GM12873 (cell line): ENCODE data around the gene ANKRD1.

Source experiments
- TF ChIP-seq, protein P1 (sequence below): IDR thresholded peaks from 2 replicates; pipeline ENCODE4 v1.5.1; 2012; ENCODE audit warnings: low read depth, mild to moderate bottlenecking, moderate library complexity, low read length, control low read depth; ENCODE audit not compliant: insufficient read depth; ENCODE audit errors: missing control alignments

The ANKRD1 gene

DNA sequence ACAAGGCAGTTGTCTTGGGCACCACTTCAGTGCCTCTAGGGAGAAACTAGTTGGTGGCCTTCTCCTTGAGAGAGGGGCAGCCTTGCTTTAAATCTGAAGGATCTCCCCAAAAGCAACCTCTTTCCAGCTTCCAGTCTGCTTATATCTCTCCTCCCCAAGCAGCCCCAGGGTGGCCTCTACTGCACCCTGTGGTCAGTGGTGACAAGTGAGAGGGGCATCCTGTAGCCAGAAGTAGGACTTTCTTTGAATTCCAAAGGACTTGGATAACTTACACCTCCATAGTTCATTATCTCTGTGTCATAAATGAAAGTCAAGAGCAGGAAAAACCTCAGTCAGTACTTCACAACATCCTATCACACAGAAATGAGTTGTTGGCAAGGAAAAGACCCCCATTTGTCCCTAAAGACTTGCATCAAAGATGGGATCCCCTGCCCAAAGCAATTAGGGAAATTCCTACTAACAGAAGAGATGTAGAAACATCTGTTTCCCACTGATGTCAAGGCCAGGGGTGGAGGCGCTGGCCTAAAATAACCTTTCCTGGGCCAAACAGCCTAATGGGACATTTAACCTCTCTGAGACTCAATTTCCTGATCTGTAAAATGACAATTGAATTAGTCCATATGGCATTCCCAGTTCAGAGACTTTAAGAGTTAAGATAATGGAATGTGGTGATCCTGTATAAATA, 44.0 kb upstream of the ANKRD1 start:
- TF ChIP-seq, protein P1, sequence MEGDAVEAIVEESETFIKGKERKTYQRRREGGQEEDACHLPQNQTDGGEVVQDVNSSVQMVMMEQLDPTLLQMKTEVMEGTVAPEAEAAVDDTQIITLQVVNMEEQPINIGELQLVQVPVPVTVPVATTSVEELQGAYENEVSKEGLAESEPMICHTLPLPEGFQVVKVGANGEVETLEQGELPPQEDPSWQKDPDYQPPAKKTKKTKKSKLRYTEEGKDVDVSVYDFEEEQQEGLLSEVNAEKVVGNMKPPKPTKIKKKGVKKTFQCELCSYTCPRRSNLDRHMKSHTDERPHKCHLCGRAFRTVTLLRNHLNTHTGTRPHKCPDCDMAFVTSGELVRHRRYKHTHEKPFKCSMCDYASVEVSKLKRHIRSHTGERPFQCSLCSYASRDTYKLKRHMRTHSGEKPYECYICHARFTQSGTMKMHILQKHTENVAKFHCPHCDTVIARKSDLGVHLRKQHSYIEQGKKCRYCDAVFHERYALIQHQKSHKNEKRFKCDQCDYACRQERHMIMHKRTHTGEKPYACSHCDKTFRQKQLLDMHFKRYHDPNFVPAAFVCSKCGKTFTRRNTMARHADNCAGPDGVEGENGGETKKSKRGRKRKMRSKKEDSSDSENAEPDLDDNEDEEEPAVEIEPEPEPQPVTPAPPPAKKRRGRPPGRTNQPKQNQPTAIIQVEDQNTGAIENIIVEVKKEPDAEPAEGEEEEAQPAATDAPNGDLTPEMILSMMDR = no peak

DNA sequence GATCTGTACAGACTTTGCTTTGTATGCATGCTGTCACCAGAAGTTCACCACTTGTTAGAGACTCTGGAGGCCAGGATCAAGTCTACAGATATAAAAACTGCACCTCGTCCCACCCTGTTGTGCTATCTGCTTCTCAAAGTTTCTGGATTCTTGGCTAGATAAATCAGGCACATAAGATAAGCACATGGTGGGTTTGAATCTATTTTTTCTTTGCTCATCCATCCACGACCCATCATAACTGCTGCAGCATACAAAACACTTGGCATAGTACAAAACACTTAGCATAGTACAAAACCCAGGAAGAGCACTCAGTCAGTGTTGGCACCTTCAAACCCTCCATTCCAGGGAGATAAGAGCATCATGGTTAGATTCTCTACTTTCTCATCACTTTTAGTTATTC, 42.4 kb upstream of the ANKRD1 start:
- TF ChIP-seq, protein P1 = no peak

DNA sequence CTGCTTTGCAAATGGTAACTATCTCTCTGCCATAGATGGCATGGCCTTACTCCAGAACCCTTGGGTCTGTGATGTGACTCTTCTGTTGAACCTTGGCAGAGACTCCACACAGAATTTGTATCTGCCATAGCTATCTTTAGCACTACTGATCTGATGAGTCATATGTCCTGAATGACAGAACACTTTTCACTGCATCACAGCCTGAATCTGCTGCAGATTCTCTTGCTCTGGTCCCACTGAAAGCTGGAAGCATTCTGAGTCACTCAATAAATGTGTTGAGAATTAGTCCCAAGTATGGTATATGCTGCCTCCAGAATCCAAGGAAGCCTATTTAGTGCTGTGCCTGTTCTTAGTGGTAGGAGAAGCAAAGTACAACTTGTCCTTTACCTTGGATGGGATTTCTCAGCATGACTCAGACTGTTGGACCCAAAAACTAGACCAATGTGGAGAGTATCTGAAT, 39.5 kb upstream of the ANKRD1 start:
- TF ChIP-seq, protein P1 = no peak

DNA sequence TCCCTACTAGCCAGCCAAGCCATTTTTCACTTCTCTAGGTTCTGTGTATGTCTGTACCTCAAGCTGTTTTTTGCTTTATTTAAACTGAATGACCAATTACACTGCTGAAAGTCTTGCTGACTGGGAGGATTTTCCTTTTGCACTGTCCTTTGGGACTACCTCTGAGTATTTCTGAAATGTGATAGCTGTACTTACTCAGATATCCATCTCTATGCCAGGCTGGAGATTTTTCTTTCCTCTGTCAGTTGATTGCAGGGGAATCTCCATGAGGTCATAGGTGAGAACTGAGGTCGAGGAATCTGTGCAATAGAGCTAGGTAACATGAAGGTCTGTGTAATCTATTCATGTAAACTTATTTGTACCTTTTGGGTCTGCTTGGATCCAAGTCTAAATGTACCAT, 38.9 kb upstream of the ANKRD1 start:
- TF ChIP-seq, protein P1 = no peak

DNA sequence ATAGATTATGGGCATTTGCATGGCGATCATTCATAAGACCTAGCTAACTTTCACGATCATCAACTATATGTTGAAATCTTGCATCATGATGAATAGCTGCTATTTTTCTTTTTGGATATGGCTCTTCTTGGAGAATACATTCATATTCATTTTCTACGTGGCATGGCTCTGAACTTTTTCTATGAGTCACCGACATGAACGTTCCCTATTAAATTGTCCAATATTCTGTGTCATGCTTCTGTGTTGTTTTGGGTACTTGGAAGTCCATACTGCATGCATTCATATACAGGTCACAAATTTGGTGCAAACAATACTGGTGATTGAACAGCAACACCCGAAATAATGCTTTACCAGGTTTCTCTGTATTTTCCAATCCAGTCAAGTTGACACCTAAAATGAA, 37.9 kb upstream of the ANKRD1 start:
- TF ChIP-seq, protein P1 = no peak

DNA sequence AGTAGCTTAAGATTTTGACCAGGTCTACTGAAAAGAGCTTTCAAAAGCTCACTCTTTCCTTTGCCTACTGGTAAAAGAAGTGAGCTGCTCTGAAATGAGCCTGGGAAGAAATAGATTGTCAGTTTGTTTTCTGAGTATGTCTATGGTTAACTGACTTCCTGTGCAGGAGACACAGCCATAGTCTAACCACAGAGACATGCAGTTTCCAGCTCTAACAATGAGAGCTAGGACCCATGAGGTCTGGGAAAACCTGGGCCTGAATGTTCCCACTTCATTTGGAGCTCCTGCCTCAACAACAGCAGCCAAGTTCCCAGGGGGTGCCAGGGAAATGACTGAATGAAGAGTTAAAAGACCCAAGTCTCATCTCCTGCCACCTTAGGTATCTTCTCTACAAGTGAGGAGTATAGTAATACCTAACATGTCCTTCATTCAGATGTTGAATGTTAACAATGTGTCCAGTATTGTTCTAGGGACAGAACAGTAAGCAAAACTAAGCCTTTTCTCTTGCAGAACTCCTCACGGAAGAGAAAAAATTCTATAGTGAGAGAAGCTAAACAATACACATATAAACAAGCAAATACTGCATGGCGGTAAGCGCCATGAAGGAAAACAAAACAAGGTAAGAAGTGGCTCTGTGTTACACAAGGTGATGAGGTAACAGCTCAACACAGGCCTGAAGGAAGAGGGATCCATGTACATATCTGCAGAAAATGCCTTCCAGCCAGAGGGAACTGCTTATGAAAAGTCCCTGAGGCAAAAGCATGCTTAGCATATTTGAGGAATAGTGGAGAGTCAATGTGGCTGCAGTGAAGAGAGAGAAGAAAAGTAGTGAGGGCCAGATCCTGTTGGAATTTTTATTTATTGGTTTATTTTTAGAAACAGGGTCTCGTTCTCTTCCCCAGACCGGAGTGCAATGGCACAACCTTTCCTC, 26.4 kb upstream of the ANKRD1 start:
- TF ChIP-seq, protein P1 = no peak

DNA sequence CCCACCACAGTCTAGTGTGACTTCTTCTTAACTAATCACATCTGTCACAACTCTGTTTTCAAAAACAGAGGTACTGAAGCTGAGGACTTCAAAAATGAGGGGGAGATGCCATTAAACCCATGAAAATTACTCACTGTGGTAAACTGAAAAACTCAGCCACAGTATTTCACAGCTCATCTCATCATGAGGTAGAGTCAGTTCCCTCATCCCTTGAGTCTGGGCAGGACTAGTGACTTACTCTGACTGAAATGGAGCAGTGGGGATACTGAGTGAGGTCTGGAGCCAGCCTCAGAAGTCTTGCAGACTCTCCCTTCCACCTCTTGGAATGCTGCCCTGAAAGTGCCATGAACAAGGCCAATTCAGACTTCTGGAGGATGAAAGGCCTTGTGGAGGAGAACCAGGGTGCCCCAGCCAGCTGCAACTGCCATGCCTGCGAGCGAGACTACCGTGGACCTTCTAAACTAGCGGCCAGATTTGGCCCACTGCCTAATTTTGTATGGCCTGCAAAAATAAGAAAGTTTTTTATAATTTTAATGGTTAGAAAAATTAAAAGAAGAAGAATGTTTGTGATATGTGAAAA, 24.7 kb upstream of the ANKRD1 start:
- TF ChIP-seq, protein P1 = no peak
